ENCODE measurements around the gene UCP2.

- TF ChIP-seq CTCF (IDR thresholded peaks at IDR 0.05), result no peak
- TF ChIP-seq POLR2AphosphoS5 (IDR thresholded peaks at IDR 0.05), result no peak
Observed at GRCh38 chr11:73939096-73939495, 43.5 kb downstream of the UCP2 start.

Data from upper lobe of left lung (tissue), 4 donors.